Astrocyte of the hippocampus (primary cell): ENCODE results near the gene C17orf75.
"Not testable (repeated sequence)": the region's sequence is repeated elsewhere in the genome, so short reads cannot be mapped to it uniquely, and the experiment has no call there.

Experiments
- DNase-seq: peaks from one replicate; pipeline ENCODE4 v3.0.0; 2011; ENCODE audit warnings: low read depth, low spot score

The C17orf75 gene

DNA sequence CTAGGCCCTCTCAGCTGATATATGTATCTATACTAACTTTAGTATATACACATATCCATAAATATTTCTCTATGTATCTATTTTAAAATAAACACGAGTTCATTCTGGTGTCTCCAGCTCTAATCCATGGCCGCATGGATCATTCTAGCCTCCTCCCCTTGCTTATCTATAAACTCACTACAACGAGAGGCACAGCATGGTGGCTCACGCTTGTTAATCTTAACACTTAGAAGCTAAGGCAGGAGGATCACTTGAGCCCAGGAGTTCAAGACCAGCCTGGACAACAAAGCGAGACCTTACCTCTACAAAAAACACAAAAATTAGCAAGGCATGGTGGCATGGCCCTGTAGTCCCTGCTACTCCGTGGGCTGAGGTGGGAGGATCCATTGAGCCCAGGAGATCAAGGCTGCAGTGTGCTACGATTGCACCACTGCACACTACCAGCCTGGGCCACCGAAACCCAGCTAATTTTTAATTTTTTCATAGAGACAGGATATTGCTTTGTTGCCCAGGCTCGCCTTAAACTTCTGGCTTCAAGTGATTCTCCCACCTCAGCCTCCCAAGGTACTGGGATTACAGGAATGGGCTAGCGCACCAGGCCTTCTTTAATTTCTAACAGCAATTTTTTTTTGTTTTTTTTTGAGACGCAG lies 4.1 kb upstream of the C17orf75 start:
- no peak for DNase-seq

DNA sequence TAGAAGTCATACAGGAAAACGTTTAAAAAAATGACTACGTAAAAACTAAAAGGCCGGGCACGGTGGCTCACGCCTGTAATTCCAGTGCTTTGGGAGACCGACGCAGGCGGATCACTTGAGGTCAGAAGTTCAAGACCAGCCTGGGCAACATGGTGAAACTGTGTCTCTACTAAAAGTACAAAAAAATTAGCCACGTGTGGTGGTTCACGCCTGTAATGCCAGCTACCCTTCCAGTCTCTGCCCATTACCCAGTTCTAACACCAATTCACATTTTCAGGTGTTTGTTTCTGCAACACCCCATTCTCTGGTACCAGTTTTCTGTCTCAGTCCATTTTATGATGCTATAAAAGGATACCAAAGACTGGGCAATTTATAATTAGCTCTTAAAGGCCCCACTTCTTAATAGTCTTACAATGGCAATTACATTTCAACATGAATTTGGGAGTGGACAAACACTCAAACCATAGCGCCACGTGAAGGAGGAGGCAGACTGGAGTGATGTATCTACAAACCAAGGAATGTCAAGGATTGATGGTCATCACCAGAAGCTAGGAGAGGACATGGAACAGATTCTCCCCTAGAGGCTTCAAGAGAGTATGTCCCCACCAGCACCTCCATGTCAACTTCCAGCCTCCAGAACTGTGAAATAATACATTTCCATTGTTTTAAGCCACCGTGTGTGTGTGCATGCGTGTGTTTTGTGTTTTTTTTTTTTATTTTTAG lies 791 bp upstream of the C17orf75 start:
- DNase-seq: no peak

DNA sequence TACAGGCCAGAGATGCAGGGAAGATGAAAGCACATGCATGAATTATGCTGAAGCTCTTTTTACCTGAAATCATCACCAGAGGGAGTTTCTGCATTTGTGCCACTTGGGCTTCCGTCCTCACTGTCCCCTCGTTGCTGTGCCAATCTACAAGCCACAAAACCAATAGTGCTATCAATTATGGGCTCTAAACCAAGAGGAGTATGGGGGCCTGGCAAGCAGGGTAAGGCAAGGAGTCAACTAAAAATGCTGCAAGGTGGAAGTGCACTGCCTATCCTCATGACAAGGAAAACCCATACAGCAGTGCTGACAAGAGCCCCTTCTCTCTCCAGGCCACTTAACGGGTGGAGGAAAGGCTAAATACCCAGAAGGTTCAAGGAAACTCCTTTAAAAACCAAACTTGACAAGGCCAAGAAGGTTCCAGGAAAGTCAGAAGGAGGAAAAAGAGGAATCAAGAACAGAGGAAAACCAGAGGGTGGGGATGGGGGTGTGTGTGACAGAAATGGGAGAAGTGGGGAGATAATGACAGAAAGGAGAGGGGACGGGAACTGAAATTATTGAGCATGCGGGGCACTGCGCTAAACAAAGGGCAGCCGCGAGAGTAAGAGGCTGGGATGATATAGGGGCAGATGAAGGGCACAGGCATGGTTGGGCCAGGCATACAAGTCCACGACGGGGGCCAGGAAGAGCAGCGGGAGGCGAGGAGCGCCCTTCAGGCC lies 674 bp downstream of the C17orf75 start:
- peak; percentile 38 for DNase-seq

DNA sequence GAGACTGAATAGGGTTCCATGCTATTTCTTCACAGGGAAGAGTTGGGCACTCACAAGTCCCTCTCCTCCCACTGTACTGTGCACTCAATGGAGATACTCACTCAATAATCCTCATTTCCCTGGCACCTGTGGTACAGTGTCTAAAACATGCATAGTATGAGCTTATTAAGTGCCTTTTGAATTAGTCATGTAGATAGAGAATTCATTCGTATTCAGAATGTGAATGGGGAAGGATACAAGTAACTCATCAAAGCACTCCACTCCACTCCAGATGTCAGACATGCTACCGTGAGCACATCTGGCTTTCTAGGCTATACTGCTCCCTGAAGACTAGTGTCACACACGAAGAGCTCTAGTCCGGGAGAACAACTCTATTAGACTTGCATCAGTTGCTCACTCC lies 6.3 kb downstream of the C17orf75 start:
- peak; percentile 84 for DNase-seq

DNA sequence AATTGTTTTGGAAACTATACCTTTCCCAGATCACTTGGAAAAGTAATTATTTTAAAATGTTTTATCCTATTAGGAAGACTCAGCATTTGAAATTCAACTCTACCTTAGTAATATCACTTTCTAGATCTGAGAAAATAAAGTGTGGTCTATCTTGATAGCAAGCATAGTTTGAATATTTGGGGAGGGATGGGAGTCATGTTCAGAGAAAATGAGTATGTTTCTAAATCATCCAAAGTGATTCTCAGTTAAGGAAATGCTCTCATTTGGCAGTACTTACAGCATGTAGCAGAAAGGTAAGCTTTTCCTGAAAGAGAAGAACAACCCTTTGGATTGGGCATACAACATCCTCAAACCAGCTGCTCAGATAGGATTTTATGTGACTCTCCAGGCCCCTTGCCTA lies 6.9 kb downstream of the C17orf75 start:
- DNase-seq: peak; percentile 31

DNA sequence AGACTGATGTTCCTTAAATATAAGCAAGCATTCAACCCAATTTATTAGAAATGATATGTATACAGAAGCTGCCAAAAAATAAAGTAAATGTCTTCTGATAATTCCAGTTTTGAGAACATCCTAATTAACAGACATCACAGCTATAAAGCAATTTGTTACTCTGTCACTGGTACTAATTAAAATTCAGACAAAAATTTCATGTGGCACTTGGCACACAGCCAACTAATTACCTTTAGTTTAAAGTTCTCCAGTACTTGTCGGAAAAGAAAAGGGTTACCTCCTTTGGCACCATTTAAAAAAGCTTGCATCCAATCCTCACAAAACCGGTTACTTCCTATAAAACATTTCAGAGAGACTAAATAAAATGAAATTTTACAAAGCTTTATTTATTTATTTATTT lies 8.8 kb downstream of the C17orf75 start:
- no peak for DNase-seq

DNA sequence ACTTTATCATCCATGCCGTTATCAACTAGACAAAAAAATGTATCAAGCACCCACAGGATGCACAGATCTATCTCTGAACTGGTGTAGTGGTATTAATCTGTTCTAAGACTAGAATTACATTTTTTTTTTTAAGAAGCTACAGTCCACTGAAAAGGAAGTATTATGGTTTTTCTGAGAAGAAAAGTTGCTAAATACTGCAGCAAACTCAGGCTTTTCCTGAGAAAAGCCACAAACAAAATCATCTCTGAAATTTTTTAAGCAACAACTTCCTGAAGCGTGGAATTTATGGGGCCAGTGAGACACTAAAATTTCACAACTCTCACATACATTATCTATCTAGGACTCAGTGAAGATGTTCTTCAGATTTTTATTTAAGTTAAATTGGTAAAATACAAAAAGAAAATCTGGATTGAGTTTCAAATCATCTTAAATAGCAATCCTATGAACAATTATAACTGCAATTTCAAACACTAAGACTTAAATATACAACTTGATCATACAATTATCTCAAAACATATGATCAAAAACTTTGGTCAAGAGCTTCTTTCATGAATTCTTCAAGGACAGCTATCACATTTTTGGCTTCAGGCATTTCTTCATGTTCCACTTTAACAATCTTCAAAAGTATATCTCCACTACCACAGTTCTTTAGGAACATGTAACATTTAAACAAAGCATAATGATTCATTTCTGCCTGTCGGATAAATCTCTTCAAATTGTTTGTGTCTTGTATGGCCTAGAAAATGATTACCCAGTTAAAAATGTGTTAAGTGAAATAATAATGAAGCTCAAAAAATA lies 10.5 kb downstream of the C17orf75 start:
- DNase-seq: no peak

DNA sequence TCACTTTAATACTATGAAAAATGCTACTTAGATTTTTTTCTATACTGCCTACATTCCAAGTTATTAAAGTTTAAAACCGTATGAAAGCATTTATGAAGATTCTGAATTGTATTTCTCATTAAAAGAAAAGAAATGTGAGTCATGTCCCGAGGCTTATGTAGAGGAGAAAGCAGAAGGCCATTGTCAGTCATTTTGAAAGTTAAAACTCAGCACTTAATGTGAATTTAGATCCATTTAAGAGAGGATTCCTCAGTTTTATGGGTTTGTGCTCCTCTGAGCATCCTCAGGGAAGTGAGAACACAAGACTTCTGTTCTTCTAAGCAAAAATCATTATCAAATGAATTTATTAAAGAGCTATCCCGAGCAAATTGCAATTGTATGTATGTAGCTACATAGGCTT lies 11.8 kb downstream of the C17orf75 start:
- no peak for DNase-seq

DNA sequence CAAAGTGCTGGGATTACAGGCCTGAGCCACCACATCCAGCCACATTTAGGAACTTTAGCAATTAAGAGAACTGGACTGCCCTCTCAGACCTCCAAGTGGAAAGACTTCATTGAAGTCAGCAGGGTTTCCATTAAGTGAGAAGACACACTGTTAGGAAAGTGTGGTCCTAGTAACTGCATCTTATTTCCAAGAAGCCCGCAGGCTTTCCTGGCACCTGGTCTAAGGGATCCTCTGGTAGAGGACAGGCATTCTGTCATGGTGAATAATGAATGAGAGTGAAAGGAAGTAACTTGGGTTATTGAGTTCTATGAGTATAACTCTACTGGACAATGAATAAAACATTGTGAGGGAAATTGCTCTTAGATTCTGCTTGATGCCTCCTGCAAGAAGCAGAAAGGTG lies 14.1 kb downstream of the C17orf75 start:
- DNase-seq: no peak

DNA sequence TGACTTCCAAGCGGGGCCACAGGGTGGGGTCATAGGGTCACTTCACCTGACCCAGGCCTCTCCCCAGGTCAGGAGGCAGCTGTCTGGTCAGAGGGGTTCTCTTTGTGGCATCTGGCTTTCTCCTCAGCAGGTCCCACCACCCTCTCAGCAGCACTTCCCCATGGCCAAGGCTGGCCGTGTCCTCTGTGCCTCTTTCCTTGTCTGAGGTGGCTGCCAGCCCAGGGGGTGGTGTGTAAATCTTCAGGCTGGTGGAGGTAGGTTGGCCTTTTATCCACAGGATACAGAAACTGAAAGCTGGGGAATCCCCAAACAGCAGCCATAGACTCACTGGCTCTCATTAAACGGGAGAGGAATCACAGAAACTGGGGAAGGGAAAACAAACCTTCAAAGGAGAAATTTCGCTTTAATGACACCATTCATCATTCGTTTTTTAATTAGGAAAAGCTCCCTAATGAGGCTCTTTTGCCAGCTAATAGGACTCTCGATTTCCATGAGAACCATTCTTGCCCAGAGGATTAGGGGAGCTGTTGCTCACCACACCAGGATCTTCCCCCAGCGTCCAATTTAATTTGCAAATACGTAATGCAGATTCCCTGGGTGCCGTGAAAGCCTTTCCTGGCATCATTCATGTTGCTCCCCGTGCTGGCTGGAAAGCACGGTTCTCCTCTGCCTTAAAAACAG lies 18.0 kb downstream of the C17orf75 start:
- DNase-seq: peak; percentile 72

DNA sequence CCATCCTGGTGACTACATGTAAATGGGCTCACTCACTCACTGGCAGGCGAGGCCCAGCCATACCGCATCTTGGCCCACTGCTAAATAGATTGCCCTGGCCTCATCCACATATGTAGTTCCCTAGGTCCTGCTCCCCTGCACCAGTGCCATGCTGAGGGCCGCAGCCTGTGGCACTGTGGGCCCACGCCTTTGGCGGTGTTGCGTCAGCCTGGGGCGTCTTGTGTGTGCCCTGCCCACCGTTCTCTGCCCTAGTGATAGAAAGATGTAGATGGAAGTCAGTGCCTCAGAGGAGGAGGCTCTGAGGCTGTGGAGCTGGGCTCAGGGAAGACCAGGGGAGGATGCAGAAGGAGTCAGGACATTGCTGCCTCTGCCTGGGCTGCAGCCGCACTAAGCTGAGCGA lies 18.9 kb downstream of the C17orf75 start:
- no peak for DNase-seq

DNA sequence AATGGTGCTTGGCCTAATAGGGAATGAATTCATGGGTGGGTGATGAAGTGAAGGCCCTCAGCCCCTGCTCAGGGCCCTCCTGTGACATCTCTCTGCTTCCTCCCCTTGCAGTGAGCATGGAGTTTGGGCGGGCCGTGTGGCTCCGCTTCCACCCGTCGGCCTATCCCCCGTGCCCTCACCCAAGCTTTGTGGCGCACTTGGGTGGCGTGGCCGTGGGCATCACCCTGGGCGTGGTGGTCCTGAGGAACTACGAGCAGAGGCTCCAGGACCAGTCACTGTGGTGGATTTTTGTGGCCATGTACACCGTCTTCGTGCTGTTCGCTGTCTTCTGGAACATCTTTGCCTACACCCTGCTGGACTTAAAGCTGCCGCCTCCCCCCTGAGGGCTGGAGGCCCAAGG lies 21.1 kb downstream of the C17orf75 start:
- no peak for DNase-seq

DNA sequence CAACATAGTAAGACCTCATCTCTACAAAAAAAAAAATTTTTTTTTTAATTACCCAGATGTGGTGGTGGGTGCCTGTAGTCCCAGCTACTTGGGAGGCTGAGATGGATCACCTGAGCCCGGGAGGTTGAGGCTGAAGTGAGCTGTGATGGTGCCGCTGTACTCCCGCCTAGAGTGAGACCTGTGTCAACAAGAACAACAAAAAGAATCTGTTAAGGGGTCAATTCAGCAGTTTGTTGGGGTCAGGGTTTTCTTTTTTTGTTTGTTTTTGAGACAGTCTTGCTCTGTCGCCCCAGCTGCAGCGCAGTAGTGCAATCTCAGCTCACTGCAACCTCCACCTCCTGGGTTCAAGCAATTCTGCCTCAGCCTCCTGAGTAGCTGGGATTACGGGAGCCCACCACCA lies 21.9 kb downstream of the C17orf75 start:
- DNase-seq: not testable (repeated sequence)

DNA sequence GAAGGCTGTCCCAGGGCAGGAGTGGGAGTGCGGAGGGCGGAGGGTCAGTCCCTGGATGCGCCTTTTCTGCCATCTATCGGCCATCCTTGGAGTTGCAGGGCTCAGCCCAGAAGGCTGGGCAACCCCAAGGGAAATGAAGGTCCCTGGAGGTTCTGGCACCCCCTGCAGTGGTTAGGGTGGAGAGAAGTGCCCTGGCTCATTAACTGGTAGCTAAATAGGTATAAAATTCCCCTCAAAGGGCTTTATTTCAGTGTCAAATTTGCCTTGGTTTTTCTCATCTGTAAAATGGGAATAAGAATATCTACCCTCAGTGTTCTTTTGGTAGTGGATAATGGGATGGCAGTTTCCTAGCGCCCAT lies 22.4 kb downstream of the C17orf75 start:
- DNase-seq: peak; percentile 82

DNA sequence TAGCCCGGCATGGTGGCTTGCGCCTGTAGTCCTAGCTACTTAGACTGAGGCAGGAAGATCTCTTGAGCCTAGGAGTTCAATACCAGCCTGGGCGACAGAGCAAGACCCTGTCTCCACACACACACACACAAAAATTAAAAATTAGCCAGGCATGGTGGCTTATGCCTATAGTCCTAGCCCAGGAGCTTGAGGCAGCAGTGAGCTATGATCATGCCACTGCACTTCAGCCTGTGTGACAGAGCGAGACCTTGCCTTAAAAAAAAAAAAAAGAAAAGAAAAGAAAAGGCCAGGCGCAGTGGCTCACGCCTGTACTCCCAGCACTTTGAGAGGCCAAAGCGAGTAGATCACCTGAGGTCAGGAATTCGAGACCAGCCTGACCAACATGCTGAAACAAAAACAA lies 23.9 kb downstream of the C17orf75 start:
- DNase-seq: no peak

DNA sequence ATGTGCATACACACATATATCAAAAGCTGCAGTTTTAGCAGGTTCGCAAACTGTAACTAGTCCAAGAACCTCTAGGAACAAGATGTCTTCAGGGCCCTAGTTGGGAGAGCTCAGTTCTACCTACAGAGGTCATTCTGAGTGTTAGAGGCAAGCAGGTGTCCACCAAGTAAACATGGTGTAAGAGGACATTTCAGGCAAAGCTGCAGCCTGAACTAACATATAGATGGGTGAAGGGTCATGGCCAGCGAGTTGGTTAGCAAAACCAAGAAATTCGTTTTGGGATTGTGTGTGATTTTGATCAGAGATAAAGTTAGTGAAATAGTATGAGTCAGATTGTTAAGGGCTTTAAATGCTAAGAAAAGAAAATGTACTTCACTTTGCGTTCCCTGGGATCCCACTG lies 24.6 kb downstream of the C17orf75 start:
- DNase-seq: no peak

DNA sequence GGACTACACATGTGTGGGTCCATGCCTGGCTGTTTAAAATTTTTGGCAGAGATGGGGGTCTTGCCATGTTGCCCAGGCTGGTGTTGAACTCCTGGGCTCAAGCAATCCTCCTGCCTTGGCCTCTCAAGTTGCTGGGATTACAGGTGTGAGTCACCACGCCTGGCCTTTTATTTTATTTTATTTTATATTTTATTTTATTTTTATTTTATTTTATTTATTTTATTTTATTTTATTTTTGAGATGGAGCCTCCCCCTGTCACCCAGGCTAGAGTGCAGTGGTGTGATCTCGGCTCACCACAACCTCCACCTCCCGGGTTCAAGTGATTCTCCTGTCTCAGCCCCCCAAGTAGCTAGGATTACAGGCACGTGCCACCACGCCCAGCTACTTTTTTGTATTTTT lies 25.3 kb downstream of the C17orf75 start:
- not testable (repeated sequence) for DNase-seq

DNA sequence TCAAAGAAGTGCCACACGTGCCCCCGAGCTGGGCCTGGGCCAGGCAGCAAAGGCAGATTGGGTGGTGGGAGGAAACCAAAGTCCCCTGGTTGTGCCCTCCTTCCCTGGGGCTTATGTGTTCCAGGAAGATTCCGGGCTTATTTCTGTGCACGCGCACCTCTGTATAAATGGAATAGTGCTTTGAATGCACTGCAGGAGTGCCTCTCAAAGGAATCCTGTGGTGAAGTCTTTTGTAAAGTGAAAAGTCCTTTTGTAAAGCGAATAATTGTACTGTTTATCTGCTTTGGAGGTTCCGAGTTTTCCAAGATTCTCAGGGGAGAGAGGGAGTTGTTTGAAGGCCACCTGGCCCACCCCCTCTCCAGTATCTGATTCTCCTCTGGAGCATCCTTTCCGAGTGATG lies 26.8 kb downstream of the C17orf75 start:
- DNase-seq: no peak

DNA sequence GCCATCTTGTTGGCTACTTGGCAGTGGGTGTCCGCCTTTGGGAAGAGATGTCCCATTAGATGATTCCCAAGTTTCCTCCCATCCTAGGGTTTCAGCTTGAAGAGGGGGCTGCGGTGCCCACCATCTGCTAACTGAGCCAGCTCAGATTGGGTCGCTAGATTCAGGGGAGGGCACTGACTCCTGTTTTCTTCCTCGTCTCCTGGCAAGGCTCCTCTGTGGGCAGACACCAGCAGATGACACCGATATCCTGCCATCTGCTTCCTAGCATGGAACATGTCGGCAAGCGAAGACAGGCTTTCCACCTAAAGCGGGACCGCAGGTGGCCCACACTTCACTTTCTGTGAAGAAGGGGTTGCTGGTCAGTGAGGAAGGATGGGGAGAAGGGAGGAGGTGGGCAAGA lies 27.3 kb downstream of the C17orf75 start:
- no peak for DNase-seq

DNA sequence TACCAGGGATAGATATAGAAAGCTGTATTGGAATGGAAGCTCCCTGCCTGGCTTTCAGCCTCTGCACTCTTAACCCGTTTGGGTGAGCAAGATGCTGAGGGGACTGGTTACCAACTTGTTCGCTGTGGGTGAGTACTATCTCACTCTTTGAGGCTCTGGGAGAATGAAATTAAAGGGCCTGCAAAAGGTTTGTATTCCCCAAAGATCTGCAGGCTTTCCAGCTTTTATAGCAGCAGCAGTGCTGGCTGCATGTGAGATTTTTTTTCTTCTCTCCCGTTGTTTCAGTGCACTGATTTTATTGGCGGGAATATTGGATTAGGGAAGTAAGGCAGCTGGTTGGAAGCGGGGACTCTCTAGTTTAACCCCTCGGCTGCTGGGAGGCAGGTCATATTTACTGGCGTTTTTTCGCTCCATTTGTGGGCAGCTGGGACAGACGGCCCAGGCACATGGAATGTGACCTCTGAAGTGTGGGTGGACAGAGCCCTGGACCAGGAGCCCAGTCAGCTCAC lies 30.9 kb downstream of the C17orf75 start:
- DNase-seq: no peak

DNA sequence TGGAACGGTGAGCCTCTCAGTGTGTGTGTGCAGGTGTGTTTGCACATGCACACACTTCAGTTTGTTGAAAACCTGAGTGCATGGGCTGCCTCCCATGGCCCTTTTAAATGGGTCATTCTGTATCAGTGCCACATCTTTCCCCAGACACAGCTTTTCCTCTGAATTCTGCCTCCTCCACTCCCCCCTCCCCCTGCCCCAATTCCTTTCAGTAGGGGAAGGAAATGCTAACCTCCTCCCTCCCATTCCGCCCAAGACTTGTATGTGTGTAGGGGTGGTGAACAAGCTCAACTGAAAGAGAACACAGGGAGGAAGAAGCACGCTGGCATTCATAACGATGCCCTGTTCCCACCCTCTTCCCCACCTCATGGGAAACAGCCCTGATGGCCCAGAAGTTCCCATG lies 34.3 kb downstream of the C17orf75 start:
- DNase-seq: no peak
